Ecto neural progenitor cell (in vitro differentiated cells): Measurements from ENCODE around the gene RNF121.

Source experiments
- DNase-seq: peaks from one replicate; pipeline ENCODE4 v3.0.0-alpha.2; 2018; ENCODE audit warnings: low spot score

Gene RNF121

GRCh38 chr11:72039031-72039855 is 110.4 kb downstream of the RNF121 start:
- no peak for DNase-seq

DNA sequence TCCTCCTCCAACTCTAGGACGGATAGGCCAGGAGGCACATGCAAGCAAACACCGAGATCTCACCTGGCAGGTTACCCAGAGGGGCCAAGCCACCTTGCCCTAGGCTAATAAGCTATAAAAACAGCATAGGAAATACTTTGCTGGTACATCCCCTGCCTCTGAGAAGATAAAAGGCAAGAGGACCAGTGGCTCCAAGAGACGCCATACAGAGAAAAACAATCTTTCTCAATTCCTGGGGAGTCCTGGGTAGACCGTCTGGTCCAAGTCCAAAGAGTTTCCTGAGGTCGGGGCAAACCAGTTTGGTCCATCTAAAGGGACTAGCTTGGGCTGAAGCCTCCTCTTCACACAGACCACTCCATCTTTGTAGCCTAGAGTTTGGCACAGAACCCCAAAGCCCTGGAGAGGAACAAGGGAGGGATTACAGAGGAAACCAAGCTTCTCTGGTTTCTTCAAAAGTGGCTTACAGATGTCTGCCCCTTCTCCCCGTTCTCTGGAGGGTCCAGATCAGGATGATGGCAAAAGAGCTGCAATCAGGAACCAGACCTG is 111.1 kb downstream of the RNF121 start:
- no peak for DNase-seq

- peak; percentile 81 for DNase-seq
Observed at GRCh38 chr11:72040491-72041363, 111.9 kb downstream of the RNF121 start.

DNA sequence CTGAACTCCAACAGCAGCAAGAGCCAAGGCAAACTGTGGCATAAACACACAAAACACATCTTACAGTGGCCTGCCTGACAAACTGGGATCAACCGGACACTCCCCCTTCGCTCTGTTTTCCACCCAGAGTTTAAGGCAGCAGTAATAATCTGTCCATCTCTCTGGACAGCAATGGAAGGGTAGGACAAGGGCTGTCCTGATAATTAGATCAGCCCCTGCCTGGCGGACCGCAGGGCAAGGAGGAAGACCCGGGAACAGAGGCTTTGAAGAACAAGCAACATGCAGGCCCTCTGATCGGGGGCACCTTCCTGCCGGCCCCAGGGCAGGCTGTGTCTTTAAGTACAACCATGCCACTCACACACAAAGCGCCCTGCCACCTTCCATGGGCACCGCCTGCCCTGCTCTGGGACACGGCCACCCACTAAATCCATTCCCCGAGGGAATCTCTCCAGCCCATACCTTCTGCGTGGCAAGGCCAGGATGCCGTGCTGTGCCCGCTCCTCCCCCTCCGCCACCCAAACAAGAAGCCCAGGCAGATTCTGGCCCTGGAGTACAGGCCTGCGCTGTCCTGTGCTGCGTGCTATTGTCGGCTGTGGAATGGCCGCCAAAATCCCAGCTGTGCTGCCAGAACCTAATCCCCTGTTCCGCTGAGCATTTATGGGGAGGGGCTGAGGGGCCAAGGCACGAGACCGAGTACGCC is 112.7 kb downstream of the RNF121 start:
- peak; percentile 85 for DNase-seq

- no peak for DNase-seq
Observed at GRCh38 chr11:72042064-72042745, 113.4 kb downstream of the RNF121 start.

DNA sequence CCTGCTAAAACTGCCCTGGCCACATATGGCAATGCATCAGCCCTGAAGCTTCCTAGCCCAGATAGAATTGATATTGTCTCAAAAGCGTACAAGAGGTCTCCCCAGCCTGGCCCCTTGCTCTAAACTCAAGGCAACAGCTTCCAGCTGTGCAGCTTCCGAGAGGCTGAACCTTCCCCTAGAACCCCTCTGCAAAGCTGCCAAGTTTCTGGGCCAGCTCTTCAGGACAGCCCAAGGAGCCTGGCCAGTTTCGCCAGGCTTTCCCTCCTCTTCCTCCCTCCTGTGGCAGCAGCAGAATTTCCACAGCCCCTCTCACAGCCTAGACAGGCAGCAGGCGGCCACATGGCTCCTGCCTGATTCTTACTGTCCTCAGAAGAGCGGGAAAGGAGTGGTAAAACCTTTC is 117.0 kb downstream of the RNF121 start:
- DNase-seq = no peak
